NCI-H1417 treated with DMSO at 0.1 percent for 48 hours (cell line): ENCODE results near the gene DGKQ.

Experiments
- DNase-seq: peaks from one replicate; lab custom pipeline; 2025; lab: John Stamatoyannopoulos, UW

DGKQ gene, protein sequence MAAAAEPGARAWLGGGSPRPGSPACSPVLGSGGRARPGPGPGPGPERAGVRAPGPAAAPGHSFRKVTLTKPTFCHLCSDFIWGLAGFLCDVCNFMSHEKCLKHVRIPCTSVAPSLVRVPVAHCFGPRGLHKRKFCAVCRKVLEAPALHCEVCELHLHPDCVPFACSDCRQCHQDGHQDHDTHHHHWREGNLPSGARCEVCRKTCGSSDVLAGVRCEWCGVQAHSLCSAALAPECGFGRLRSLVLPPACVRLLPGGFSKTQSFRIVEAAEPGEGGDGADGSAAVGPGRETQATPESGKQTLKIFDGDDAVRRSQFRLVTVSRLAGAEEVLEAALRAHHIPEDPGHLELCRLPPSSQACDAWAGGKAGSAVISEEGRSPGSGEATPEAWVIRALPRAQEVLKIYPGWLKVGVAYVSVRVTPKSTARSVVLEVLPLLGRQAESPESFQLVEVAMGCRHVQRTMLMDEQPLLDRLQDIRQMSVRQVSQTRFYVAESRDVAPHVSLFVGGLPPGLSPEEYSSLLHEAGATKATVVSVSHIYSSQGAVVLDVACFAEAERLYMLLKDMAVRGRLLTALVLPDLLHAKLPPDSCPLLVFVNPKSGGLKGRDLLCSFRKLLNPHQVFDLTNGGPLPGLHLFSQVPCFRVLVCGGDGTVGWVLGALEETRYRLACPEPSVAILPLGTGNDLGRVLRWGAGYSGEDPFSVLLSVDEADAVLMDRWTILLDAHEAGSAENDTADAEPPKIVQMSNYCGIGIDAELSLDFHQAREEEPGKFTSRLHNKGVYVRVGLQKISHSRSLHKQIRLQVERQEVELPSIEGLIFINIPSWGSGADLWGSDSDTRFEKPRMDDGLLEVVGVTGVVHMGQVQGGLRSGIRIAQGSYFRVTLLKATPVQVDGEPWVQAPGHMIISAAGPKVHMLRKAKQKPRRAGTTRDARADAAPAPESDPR

GRCh38 chr4:973431-974397 lies at the start of gene DGKQ:
Gene DGKQ, minus strand, starts transcription at chr4:973569. Its CDS starts 87 bp downstream, at chr4:973482.
- peak; percentile 0 for DNase-seq

- DNase-seq: no peak
Observed at GRCh38 chr4:1022739-1023066, 49.3 kb upstream of the DGKQ start.

DNA sequence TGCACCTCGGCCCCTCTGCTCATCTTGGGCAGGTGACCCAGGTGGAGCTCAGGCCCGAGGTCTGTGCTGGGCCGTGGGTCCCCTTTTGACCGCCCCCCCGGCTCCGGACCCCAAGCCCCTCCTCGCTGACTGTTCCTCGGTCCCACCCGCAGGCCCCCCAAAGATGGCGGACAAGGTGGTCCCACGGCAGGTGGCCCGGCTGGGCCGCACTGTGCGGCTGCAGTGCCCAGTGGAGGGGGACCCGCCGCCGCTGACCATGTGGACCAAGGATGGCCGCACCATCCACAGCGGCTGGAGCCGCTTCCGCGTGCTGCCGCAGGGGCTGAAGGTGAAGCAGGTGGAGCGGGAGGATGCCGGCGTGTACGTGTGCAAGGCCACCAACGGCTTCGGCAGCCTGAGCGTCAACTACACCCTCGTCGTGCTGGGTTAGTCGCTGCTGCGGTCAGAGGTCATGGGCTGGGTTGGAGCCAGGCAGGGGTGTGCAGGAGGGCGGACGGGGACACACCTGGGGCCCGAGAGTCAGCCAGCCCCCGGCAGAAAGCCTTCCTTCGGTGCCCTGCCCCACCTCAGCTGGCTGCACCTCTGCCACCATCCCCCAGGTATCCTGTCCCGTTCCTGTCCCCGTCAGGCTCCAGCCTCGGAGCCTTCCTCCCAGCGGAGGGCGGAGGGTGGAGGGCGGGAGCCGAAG lies 48.8 kb upstream of the DGKQ start:
- DNase-seq: no peak

GRCh38 chr4:1021386-1022050 lies 48.1 kb upstream of the DGKQ start:
- DNase-seq: no peak

- DNase-seq: no peak
Observed at GRCh38 chr4:1019729-1020470, 46.5 kb upstream of the DGKQ start.

- DNase-seq: no peak
Observed at GRCh38 chr4:1019320-1019719, 46.0 kb upstream of the DGKQ start.

DNA sequence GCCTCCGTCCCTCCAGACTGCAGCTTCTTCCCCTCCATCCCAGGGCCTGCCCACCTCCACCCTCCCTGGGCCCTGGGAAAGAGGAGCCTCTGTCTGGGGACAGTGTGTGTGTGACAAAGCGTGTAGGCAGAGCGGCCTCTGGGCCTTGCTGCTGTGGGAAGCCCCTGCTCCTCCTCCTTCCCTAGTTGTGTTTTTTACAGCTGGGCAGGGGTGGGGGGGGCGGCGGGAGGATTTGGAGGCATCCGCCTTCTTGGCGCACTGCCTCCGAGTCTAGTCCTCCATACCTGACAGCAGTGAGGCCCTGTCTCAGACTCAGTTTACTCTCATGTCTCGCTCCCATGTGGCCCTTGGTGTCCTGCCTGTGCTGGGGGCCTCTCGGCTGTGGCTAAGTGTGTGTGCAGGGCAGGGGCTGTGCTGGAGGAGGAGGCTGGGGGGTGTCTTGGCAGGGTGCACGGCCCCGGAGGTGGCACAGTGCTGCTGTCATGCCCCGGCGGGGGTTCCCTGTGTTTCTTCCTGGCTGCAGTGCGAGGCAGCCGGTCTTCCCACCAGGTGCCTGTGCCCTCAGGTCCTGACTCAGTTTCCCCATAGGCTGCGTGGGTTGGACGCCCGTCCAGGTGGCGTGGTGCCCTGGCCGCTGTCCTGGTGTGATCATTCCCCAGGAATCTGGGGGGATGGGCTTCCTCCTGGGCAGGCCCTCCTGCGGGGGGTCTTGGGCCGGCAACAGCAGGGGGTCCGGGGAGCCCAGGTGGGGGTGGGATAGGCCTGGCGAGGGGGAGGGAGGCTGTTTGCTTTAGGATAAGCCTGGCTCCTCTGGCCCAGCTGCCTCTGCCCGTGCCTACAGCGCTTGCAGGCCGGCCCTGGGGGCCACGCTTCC lies 45.0 kb upstream of the DGKQ start:
- no peak for DNase-seq

GRCh38 chr4:1017706-1018105 lies 44.3 kb upstream of the DGKQ start:
- DNase-seq: no peak

DNA sequence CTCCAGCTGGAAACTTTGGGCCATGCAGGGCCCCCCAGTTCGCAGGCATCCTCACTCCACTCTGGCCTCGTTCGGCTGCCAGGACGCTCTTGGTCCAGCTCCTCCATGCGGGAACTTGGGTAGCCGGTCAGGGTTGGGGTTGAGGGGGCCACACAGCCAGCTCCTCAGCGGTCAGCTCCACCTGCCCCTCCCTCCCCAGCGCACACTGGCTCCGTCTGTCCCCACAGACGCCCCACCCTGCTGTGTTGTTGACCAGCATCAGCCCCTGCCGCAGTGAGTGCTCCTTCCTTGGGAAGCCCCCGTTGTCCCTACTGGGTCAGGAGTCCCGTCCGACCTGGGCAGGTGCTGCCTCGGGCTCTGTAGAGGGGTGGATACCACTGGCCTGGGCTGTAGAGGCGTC lies 43.8 kb upstream of the DGKQ start:
- DNase-seq: no peak

DNA sequence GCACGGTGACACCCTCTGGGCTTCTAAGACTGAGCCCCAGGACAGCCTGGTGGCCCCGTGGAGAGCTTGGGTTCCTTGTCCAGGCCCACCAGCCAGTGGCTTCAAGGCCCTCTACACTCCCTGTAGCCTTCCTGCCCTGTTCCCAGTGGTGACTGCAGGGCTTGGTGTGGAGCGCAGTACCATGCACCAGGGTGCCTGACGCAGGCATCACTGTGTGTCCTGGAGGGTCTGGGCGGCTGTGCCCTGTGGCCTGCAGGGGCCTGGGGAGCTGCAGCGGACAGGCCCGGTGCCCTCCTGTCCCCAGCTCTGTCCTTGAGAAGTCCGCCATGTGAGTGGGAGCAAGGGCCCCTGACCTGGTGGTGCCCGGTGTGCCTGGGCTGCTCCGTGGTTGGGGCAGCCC lies 42.4 kb upstream of the DGKQ start:
- DNase-seq: no peak

DNA sequence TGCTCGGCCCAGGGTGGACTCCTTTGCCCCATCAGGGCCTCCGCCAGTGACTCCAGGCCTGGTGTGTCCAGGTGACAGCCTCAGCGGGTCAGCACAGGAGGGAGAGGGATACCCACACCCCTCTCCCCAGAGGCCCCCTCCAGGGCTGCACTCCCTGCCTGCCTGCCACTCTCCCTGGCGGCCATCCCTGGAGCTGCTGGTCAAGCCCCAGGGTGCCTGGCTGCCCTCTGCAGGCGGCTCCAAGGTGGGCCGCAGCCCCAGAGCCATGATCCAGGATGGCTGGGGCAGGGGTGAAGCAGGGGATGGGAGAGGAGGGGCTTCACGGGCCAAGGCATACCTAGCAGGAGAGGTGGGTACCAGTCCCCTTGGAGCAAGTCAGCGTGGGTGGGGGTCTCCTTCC lies 41.8 kb upstream of the DGKQ start:
- no peak for DNase-seq

GRCh38 chr4:1014291-1015167 lies 41.2 kb upstream of the DGKQ start:
- no peak for DNase-seq

DNA sequence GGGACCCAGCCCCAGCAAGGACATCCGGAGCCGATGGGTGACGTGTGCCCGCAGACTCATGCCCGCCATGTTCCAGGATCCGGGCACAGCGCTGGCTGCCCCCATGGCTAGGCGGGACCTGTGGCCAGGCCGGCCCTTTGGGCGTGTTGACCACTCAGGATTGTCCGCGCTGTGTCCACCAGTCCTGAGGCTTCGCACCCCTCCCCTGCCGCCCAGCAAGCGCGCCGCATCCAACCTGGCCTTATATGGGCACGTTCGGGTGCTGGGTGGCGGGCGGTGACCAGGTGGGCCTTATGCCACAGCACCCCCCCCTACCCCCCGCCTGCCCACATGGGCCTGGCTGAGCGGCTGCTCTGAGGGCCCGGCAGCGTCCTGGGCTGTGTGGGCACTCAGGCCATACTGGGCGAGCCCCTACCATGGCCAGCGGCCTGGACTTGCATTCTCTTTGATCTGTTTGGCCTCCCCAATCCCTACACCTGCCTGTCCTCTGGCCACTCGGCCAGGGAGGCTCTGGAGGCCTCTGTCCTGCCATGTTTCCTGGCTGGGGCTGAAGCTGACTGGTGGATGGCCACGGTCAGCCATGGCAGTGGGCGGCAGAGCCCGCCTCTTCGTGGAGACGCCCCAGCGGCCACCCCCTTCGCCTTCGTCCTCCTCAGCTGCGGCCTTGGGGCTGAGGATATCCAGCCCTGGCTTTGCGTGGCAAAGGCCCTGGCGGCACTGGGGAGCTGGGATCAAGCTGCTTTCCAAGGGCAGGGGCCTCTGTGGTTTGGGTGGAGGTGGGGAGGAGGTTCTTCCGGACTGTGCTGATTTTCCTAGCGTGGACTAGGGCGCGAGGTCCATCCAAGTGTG lies 40.1 kb upstream of the DGKQ start:
- no peak for DNase-seq

DNA sequence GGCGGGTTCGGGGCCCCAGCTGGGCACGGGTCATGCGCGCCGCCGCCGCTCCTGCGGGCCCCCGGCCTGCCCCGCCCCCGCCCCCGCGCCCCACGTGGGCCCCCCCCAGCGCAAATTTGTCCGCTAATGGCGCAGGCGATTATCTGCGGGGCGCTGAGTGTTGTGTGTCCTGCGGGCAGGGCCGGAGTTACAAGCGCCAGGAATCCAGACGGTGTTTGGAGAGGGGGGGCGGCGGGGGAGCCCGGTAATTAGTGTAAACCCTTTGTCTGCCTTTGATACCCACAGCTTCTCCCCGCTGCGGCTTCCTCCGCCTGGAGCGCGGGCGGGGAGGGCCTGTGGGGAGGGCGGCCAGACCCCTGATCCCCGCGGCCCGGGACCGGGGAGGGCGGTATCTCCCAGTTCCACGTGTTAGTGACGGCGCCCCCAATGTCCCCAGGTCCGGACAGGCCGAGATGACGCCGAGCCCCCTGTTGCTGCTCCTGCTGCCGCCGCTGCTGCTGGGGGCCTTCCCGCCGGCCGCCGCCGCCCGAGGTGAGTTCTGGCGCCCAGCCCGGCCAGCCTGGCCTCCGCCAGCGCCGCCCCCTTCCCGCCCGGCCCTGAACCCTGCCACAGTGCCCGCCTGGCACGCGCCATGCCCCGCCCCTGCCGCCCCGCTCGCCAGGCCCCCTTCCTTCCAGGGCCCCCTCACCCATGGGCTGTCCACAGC lies 38.8 kb upstream of the DGKQ start:
- no peak for DNase-seq

DNA sequence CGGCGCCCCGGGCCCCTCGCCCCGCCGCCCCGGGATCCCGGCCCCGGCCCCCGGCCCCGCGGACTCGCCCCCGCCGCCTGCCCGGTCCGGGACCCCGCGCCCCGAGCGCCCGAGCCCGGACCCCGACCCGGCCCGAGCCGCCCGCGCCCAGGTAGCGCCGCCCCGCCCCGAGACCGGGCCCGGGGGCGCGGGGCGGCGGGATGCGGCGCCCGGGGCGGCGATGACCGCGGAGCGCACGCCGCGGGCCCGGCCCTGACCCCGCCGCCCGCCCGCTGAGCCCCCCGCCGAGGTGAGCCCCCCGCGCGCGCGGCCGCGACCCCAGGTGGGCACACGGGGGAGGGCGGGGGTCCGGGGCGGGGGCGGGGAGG lies 38.3 kb upstream of the DGKQ start:
- no peak for DNase-seq

- no peak for DNase-seq
Observed at GRCh38 chr4:1011022-1011665, 37.8 kb upstream of the DGKQ start, which contains the start of gene FGFRL1. Gene FGFRL1, plus strand, starts transcription at chr4:1011626. Its CDS starts 860 bp downstream, at chr4:1012486.
